NCI-H1105 (cell line): ENCODE measurements around the gene TRPM3.
A peak's percentile ranks its signal among the peaks of the same experiment; 100 is the strongest.

Experiments
- DNase-seq: peaks from one replicate; lab custom pipeline; 2025; lab: John Stamatoyannopoulos, UW

The TRPM3 gene

GRCh38 chr9:70883963-70884793 is 237.2 kb downstream of the TRPM3 start:
- DNase-seq: no peak

DNA sequence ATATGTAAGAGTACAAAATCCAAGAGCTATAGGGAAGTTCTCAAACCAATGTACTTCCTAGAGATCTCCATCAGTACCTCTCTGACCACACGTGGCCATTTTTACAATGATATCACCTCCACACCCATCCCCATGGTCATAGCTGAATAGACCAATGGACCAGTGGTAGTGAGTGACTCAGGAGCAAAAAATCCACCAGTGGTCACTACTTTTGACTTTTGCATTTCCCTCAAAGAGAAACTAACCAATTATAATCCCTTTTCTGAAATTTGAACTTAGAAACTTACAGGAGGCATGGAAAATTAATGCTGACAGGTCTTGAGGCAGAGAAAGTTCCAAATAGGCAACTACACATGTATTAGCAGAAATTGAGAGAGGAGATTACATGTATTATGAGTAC is 238.4 kb downstream of the TRPM3 start:
- DNase-seq: no peak

- no peak for DNase-seq
Observed at GRCh38 chr9:70881333-70881732, 240.1 kb downstream of the TRPM3 start.

GRCh38 chr9:70880535-70880934 is 240.9 kb downstream of the TRPM3 start:
- peak; percentile 1 for DNase-seq

DNA sequence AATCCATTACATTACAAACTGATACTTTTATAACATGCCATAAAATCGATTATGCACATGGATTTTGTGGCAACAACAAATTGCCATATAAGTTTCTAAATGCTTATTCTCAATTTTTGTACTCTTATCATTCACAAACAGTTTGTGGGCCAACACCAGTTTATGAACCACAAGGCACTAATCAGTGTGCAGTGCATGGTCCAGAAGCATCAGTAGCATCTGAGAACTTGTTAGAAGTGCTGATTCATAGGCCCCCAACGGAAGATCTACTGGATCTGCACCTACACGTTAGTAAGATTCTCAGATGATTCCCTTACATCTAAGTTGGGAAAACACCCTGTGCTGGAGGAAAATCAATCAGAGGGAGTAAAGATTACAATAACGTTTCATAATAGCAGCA is 242.8 kb downstream of the TRPM3 start:
- DNase-seq: no peak

GRCh38 chr9:70874451-70874850 is 247.0 kb downstream of the TRPM3 start:
- DNase-seq: no peak

- no peak for DNase-seq
Observed at GRCh38 chr9:70873506-70873905, 247.9 kb downstream of the TRPM3 start.

DNA sequence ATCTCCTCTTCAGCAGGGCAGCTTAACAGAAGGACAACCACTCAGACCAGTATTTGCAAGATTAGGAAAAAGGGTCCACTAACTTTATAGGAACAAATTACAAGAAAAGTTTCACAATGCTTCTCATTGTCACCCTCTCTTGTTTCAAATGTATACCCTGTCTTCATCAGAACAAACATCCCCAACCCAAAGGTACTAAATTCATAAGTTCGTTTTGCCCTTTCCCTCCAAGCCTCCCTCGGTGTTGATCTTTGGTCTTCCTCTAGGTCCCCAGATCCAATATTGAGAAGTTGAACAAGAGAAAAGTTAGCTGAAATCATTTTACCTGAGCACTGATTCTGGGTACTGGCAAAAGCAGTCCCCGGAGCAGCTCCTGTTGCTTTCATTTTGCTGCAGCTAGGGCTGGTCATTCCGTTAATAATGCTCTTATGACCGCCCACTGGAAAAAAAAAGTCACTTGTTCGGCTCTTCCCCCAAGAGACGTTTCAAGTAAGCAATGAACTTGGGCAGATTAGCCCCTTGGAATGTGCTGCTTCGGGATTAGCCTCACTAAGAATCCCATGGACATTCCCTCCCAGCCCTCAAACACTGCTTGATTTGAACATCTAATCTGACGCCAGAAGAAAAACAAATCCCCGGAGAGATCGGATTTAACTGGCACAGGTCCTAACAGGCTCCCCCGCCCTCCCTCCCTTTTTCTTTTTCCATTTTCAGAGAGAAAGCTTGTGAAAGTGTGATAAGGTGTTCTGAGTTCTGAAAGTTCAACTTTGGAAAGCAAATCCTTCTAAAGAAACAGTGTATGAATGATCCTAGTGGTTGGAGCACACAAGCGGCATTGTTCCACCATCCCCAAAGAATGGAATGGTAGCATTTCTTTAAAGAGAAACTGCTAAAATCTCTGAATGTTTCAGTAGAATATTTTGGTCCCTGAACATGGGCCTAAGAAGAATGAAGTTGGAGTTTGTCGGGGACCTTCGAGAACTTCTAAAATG is 252.5 kb downstream of the TRPM3 start:
- no peak for DNase-seq

DNA sequence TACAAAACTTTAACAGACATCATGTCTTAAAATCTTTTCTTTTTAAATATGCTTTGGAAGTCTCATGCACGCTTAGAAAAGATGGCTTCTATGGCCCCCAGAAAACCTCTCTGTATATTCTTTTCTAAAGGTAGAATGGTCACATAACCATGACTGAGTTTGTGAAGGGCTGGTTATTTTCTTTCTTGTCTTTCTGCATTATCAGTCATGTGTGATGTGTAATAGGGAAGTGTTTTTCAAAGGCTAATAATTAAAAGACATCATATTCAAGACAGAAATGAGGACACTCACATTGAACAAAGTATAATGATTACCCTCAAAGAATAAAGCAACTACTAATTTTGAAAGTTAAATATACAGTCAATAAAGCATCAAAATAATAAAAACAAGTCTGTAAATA is 253.4 kb downstream of the TRPM3 start:
- no peak for DNase-seq

- DNase-seq: no peak
Observed at GRCh38 chr9:70865471-70865870, 255.9 kb downstream of the TRPM3 start.

- no peak for DNase-seq
Observed at GRCh38 chr9:70861797-70862196, 259.6 kb downstream of the TRPM3 start.

DNA sequence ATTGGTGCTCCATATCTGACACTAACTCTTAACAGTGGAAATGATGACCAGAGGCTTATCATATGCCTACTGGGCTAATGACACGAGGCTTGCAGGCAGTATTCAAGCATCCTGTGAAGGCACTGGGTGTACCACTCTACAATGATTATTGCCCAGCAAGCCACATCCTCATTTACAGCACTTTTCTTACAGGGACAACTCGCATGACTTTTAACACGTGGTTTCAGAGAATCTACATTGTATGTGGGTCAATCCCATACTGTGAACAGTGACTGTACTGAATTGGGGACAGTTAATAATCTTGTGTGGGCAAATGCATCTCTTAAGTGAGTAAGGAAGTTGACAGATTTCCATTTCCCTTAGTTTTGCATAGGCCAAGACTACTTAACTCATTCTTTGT is 260.0 kb downstream of the TRPM3 start:
- DNase-seq: no peak

DNA sequence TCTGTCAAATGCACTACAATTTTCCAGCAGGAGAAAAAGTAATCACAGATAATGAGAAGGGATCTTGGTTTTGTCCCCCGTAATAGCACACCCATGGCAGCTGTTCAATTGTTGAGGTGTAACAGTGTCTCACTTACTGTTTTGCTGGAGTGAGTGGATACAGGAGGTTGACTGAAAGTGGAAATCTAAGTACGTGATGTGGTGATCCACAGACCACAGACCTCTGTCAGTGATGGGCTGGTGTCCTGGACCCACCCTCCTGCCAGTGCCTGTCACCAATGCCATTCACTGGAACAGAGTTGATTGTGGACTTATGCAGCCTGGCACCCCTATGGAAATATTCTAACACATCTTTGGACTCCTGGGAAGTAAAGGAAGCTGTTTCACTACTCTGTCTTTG is 261.7 kb downstream of the TRPM3 start:
- no peak for DNase-seq

- DNase-seq: no peak
Observed at GRCh38 chr9:70856411-70856810, 265.0 kb downstream of the TRPM3 start.

GRCh38 chr9:70852711-70853240 is 268.6 kb downstream of the TRPM3 start:
- no peak for DNase-seq

DNA sequence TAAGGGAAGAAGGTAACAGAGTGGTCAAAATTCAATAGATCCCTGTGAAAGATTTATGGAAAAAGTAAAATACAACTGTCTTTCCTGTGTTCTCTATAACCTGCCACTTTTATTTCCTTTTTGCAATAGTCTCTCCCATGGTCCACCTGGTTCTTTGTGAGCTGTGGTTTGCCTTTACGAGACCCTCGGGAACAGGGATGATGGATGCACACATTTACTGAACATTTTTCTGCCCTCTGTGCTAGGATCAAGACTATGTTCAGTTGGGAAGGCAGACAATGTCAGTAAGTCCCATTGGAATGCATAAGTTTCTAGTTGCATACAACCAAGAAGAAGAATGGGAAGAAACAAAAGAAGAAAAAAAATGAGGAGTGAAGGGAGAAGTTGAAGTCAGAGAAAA is 281.2 kb downstream of the TRPM3 start:
- no peak for DNase-seq

DNA sequence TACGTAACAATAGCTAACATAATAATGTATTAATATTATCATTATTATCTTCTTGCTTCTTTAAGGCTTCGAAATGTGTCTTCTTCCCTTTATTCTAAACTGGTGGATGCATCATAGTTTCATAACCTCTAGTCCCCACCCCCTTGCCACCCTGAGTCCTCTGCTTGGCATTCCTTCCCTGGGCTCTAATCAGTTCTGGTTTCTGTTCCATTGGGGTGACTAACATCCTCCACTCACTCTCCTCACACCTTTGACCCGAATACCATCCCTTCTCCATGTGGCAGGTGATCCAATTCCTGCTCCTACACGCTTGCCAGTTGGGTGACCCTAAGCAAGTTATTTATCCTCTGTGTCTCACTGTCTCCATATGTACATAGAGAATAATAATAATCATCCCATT is 286.1 kb downstream of the TRPM3 start:
- no peak for DNase-seq

DNA sequence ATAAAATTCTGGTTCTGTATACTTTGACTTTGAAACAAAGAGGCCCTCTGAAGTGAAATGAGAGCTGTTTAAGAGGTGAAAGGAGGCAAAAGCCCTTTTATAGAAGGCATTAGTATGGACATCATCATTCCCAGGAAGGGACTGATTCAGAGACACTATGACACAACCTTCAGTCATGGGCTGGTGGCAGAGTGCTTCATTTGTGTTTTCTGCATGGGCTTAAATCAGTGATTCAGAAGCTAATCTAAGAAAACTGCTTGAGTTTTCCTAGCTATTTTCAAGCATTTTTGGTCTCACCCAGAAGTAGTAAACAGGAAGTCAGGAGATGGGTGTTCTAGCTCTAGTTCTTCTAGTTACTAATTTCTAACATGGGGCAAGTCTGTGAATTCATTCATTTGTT is 288.9 kb downstream of the TRPM3 start:
- DNase-seq: no peak

DNA sequence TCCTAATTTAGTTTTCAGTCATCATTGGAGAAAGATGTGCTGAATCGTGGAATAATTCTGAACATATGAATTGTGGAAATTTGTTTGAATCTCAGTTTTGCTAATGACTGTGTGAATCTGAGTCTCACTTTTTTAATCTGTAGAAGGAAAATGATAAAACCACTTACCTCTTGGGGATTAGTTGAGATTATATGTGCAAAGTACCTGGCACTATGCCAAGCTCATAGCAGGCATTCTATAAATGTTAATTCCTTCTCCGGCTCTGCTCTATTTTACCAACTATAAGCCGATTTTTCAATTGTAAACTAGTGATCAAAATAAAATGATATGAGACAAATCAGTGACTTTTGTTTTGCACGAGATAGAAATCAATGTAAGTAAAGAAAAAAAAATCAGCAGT is 290.8 kb downstream of the TRPM3 start:
- no peak for DNase-seq

GRCh38 chr9:70829591-70830265 is 291.7 kb downstream of the TRPM3 start:
- DNase-seq: no peak

DNA sequence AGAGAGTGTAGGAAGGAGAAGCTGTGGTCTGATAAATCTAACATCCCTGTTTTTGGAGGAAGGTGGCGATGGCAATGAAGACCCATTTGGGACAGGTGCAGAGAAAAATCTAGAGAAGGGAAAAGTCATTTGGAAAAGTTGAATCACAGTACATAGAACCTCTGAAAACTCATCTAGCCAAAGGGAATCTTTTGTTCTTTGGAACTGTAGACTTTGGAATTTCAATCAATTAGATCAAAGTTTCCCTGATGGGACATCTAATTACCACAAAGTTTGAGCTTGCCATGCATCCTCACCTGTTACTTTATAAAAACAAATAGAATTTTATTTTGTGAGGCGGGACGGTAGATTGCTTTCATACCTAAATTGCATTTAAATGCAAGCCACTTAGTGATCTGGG is 294.9 kb downstream of the TRPM3 start:
- DNase-seq: no peak

DNA sequence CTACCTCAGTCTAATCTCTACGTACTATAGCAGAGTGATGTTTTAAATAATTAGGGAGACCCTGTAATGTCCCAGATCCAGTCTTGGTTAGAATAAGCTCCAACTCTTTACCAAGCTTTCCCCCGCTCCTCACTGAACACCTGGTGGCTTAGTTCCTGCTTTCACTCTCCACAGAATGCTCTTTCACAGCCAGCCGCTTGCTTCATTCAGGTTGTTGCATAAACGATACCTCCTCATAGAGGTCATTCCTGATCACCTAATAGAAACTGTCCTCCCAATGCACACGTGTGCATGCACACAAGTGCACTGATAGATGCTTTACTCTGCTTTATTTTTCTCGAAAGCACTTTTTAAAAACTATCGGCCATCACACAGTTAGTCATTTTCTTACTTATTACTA is 298.1 kb downstream of the TRPM3 start:
- no peak for DNase-seq
